GM19324 (cell line): ENCODE results near the gene ERBIN.
"Not testable (repeated sequence)": the region's sequence is repeated elsewhere in the genome, so short reads cannot be mapped to it uniquely, and the experiment has no call there.

Experiments
- ATAC-seq: cut with Tn5 transposase; IDR thresholded peaks from one replicate; pipeline ENCODE4 v1.9.1; 2021; ENCODE audit warnings: mild to moderate bottlenecking, moderate library complexity; ENCODE audit not compliant: unreplicated experiment, low FRiP score

ERBIN gene

GRCh38 chr5:65926276-65926783 lies at the start of gene ERBIN:
Gene ERBIN, plus strand, starts transcription at chr5:65926575. Its CDS starts 66,144 bp downstream, at chr5:65992719.
- ATAC-seq, result peak; percentile 34

GRCh38 chr5:65876970-65877369 lies 49.4 kb upstream of the ERBIN start:
- ATAC-seq, result no peak

- ATAC-seq, result not testable (repeated sequence)
Observed at GRCh38 chr5:65879668-65880256, 46.6 kb upstream of the ERBIN start.

- ATAC-seq, result no peak
Observed at GRCh38 chr5:65880496-65881072, 45.8 kb upstream of the ERBIN start.

GRCh38 chr5:65882278-65882677 lies 44.1 kb upstream of the ERBIN start:
- ATAC-seq, result no peak

GRCh38 chr5:65883461-65883860 lies 42.9 kb upstream of the ERBIN start:
- no peak for ATAC-seq

GRCh38 chr5:65886387-65886786 lies 40.0 kb upstream of the ERBIN start:
- no peak for ATAC-seq

- ATAC-seq, result not testable (repeated sequence)
Observed at GRCh38 chr5:65892024-65892423, 34.4 kb upstream of the ERBIN start.

GRCh38 chr5:65892801-65893200 lies 33.6 kb upstream of the ERBIN start:
- no peak for ATAC-seq

GRCh38 chr5:65893749-65894430 lies 32.5 kb upstream of the ERBIN start:
- no peak for ATAC-seq

- ATAC-seq, result no peak
Observed at GRCh38 chr5:65895891-65896290, 30.5 kb upstream of the ERBIN start.

- ATAC-seq, result no peak
Observed at GRCh38 chr5:65900746-65901145, 25.6 kb upstream of the ERBIN start.

GRCh38 chr5:65902104-65902503 lies 24.3 kb upstream of the ERBIN start:
- ATAC-seq, result no peak

- no peak for ATAC-seq
Observed at GRCh38 chr5:65903581-65903980, 22.8 kb upstream of the ERBIN start.

- ATAC-seq, result no peak
Observed at GRCh38 chr5:65906256-65906655, 20.1 kb upstream of the ERBIN start.

- no peak for ATAC-seq
Observed at GRCh38 chr5:65907135-65907534, 19.2 kb upstream of the ERBIN start.

GRCh38 chr5:65910711-65911110 lies 15.7 kb upstream of the ERBIN start:
- no peak for ATAC-seq

- no peak for ATAC-seq
Observed at GRCh38 chr5:65912311-65912710, 14.1 kb upstream of the ERBIN start.

GRCh38 chr5:65913519-65913918 lies 12.9 kb upstream of the ERBIN start:
- no peak for ATAC-seq

- no peak for ATAC-seq
Observed at GRCh38 chr5:65914641-65915196, 11.7 kb upstream of the ERBIN start.

GRCh38 chr5:65915661-65916060 lies 10.7 kb upstream of the ERBIN start:
- ATAC-seq, result not testable (repeated sequence)
